CD4-positive, alpha-beta memory T cell (primary cell): ENCODE results near the gene CHST9. TPM values are rescaled to one million over a fixed set of nuclear protein-coding genes. Genes with fewer than 3 reads are reported as not detected.
"Not testable (repeated sequence)": the region's sequence is repeated elsewhere in the genome, so short reads cannot be mapped to it uniquely, and the experiment has no call there.

Experiments used
- CTCF ChIA-PET: fragments of 350-600 bp; sonication (Branson Sonifier 250); formaldehyde crosslinking; loops from one replicate; lab custom pipeline; 2021; ENCODE audit warnings: inconsistent platforms; ENCODE audit not compliant: partially characterized antibody; lab: Charles Lee
- POLR2A ChIA-PET: fragments of 350-600 bp; sonication (Branson Sonifier 250); formaldehyde crosslinking; loops from one replicate; lab custom pipeline; 2021; ENCODE audit not compliant: partially characterized antibody; lab: Charles Lee
- DNase-seq, 5 donors: peaks; one replicate each; pipeline versions ENCODE4 v3.0.0 to v3.0.0-alpha.2; 2020 to 2022; ENCODE audit warnings: mixed read lengths in 1 of 5
- H3K27ac ChIP-seq: one replicate; pipeline ENCODE4 v1.7.0; 2013; ENCODE audit warnings: low read depth, low read length
- H3K27me3 ChIP-seq: 2 replicates; pipeline ENCODE4 v1.7.0; 2013; ENCODE audit warnings: mild to moderate bottlenecking, low read length, moderate library complexity; ENCODE audit not compliant: insufficient read depth
- H3K36me3 ChIP-seq: 2 replicates; pipeline ENCODE4 v1.7.0; 2013; ENCODE audit warnings: mild to moderate bottlenecking, low read length, moderate library complexity; ENCODE audit not compliant: insufficient read depth
- H3K4me1 ChIP-seq: 2 replicates; pipeline ENCODE4 v1.7.0; 2013; ENCODE audit warnings: mild to moderate bottlenecking, low read length, moderate library complexity; ENCODE audit not compliant: insufficient read depth
- H3K4me3 ChIP-seq, 2 donors: one replicate each; pipeline ENCODE4 v1.7.0; 2013; ENCODE audit warnings: low read length in 2 of 2, mild to moderate bottlenecking in 1 of 2
- H3K9me3 ChIP-seq, 2 donors: one replicate each; pipeline ENCODE4 v1.7.0; 2013; ENCODE audit warnings: low read length in 2 of 2, control low read depth in 1 of 2; ENCODE audit not compliant: control insufficient read depth in 1 of 2
- H3K27ac Mint-ChIP-seq, 7 donors: one replicate each; pipeline ENCODE4 v1.8.0; 2020 to 2021; ENCODE audit warnings: mixed read lengths in 7 of 7, mild to moderate bottlenecking in 6 of 7, inconsistent platforms in 3 of 7, moderate library complexity in 3 of 7
- H3K27me3 Mint-ChIP-seq, 2 donors: one replicate each; pipeline ENCODE4 v1.8.0; 2020 to 2021; ENCODE audit warnings: mixed read lengths in 2 of 2
- H3K36me3 Mint-ChIP-seq, 2 donors: one replicate each; pipeline ENCODE4 v1.8.0; 2020 to 2021; ENCODE audit warnings: mixed read lengths in 2 of 2, inconsistent platforms in 1 of 2, mild to moderate bottlenecking in 1 of 2
- H3K4me1 Mint-ChIP-seq, 4 donors: one replicate each; pipeline ENCODE4 v1.8.0; 2020 to 2021; ENCODE audit warnings: mixed read lengths in 4 of 4, mild to moderate bottlenecking in 1 of 4
- H3K4me3 Mint-ChIP-seq, 8 donors: one replicate each; pipeline ENCODE4 v1.8.0; 2020 to 2021; ENCODE audit warnings: mixed read lengths in 8 of 8, mild to moderate bottlenecking in 7 of 8, moderate library complexity in 6 of 8, inconsistent platforms in 3 of 8
- H3K9me3 Mint-ChIP-seq, 8 donors: one replicate each; pipeline ENCODE4 v1.8.0; 2020 to 2021; ENCODE audit warnings: mixed read lengths in 8 of 8, mild to moderate bottlenecking in 5 of 8, inconsistent platforms in 3 of 8, moderate library complexity in 1 of 8
- intact Hi-C: fragments of 100-400 bp; cut with micrococcal nuclease; formaldehyde crosslinking; loops from one replicate; pipeline ENCODE4 v1.15.1; 2023
- polyA plus RNA-seq, 2 donors: library from polyadenylated mRNA; unstranded; fragments of 300-500 nt; fragmentation: Illumina TruSeq; gene quantifications; one replicate each; pipeline ENCODE4 v1.2.3, GENCODE V29; 2021
- total RNA-seq, 2 experiments: library from RNA; stranded (reverse); gene quantifications; one replicate each; pipeline ENCODE4 v1.2.3, GENCODE V29; 2021

Gene CHST9
- total and polyA plus RNA-seq, 4 experiments from 2014 or later, result not detected

DNA sequence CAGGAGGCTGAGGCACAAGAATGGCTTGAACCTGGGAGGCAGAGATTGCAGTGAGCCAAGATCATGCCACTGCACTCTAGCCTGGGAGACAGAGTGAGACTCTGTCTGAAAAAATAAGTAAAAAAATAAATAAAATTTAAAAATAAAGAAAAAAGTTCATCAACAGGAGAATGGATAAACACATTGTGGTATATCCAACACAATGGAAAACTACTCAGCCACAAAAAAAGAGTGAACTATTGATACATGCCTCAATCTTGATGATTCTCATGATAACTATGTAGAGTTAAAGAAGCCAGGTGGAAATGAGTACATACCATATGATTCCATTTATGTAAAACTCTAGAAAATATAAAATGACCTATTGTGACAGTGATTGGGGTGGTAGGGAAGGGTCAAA lies 195.3 kb downstream of the CHST9 start:
- intact Hi-C loops, result no loop called here
- DNase-seq, result no peak
- Mint-ChIP-seq H3K4me3 (no peak overlapping the region), H3K36me3 (no peaks in the 10 kb centered on the region), H3K4me1 (no peaks in the 10 kb centered on the region), H3K27ac (no peak overlapping the region), H3K27me3 (no peaks in the 10 kb centered on the region), H3K9me3 (peaks cover 0 to 19% (median 3%) of the 10 kb centered on the region in 8 donors)
- Histone ChIP-seq H3K36me3 (no peaks in the 10 kb centered on the region), H3K9me3 (no peaks in the 10 kb centered on the region), H3K27me3 (no peaks in the 10 kb centered on the region), H3K27ac (no peak overlapping the region), H3K4me1 (no peaks in the 10 kb centered on the region), H3K4me3 (no peak overlapping the region)
- POLR2A ChIA-PET, result no interaction called here
- CTCF ChIA-PET, result no interaction called here

DNA sequence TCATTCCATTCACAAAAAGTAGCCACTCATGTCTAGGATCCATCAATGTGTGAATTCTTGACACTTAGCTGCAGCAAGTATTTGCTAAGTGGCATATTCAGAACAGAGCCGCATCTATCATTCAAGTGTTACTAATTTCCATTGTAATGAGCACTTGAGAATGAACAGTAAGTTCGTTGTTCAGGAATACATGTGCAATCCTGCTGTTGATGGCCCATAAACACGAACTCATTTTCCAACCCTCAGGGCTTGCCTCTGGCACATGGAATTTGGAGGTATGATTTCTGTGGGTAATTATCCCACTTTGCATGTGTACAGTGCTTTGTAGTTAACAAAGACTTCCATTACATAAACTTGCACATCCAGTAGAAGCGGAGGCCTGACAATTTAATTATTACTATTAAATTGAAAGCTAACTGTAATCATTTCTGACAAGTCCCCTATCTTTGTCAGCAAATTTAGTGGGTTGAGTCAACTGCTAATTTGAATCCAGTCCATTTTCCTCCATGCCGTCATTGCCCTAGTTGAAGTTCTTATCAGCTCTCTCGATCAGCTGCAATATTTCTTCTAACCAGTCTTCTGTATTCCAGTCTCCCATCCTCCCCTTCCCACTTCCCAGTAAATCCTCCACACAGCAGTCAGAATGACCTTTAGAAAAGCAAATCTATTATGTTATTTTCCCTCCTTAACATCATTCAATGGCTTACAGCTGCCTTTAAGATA lies 203.6 kb downstream of the CHST9 start:
- no peak overlapping the region for H3K27ac ChIP-seq
- intact Hi-C loops, result no loop called here
- Mint-ChIP-seq H3K9me3 (peaks cover under 1 to 11% (median 4%) of the 10 kb centered on the region in 8 donors), H3K4me3 (no peak overlapping the region), H3K27me3 (no peaks in the 10 kb centered on the region), H3K4me1 (no peaks in the 10 kb centered on the region), H3K27ac (no peak overlapping the region), H3K36me3 (no peaks in the 10 kb centered on the region)
- H3K9me3 ChIP-seq, result no peaks in the 10 kb centered on the region
- DNase-seq, result no peak
- H3K27me3 ChIP-seq, result no peaks in the 10 kb centered on the region
- H3K4me3 ChIP-seq, result no peak overlapping the region
- CTCF ChIA-PET, result no interaction called here
- POLR2A ChIA-PET, result no interaction called here
- H3K36me3 ChIP-seq, result no peaks in the 10 kb centered on the region
- no peaks in the 10 kb centered on the region for H3K4me1 ChIP-seq

DNA sequence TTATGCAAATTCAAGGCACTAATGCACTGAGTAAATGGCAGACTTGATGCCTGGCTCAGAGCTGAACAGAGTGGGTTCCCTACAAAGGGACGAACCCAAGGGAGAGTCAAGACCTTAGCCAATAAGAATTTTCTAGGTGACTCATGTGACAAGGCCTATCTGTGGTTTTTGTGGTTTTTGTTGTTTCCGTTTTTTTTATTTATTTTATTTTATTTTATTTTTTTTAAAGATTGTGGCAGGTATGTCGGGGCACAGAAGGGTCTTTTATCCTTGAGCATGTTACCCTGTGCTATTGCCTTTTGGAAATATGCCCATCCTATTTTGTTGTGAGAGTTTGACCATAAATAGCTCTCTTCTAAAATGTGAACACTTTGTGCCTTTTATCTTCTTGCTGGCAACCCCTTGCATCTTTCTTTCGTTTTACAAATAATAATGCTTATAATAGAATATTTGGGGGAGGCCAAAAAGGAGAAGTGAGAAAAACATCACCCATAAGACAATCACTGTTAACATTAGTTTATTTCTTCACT lies 206.2 kb downstream of the CHST9 start:
- no peaks in the 10 kb centered on the region for H3K27me3 ChIP-seq
- H3K27ac Mint-ChIP-seq, result no peak overlapping the region
- no peaks in the 10 kb centered on the region for H3K36me3 Mint-ChIP-seq
- no peaks in the 10 kb centered on the region for H3K36me3 ChIP-seq
- no peaks in the 10 kb centered on the region for H3K4me1 ChIP-seq
- H3K4me3 ChIP-seq, result no peak overlapping the region
- H3K27me3 Mint-ChIP-seq, result no peaks in the 10 kb centered on the region
- no peak for DNase-seq
- H3K4me3 Mint-ChIP-seq, result no peak overlapping the region
- intact Hi-C loops, result no loop called here
- ChIA-PET POLR2A (no interaction called here), CTCF (interaction anchor here (1.3 kb wide), 1 partner anchor 16 kb away, joined by 4 read pairs; no protein-coding TSS in a partner anchor)
- H3K9me3 ChIP-seq, result no peaks in the 10 kb centered on the region
- H3K9me3 Mint-ChIP-seq, result peaks cover 0 to 4% (median 1%) of the 10 kb centered on the region in 8 donors
- no peak overlapping the region for H3K27ac ChIP-seq
- no peaks in the 10 kb centered on the region for H3K4me1 Mint-ChIP-seq

DNA sequence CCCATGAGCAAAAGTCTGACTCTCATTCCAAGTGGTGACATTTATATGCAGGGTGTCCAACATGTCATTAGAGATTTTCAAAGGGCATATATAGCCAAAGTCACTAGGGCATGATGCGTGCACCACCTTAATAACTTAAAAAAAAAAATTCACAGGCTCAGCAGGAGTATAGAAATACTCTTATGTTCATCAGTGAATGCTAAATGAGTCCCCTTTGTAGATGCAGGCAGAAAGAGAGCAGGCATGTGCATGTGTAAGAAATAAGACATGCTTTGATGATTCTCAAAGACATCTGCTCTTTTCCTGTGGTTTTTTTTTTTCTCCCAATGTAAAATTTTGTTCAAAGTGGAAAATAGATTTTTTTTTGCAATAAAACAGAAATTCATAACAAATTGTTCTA lies 207.3 kb downstream of the CHST9 start:
- CTCF ChIA-PET, result no interaction called here
- Histone ChIP-seq H3K9me3 (no peaks in the 10 kb centered on the region), H3K27ac (no peak overlapping the region), H3K27me3 (no peaks in the 10 kb centered on the region), H3K36me3 (no peaks in the 10 kb centered on the region), H3K4me3 (no peak overlapping the region), H3K4me1 (no peaks in the 10 kb centered on the region)
- intact Hi-C loops, result no loop called here
- Mint-ChIP-seq H3K4me3 (no peak overlapping the region), H3K36me3 (no peaks in the 10 kb centered on the region), H3K27me3 (no peaks in the 10 kb centered on the region), H3K4me1 (no peaks in the 10 kb centered on the region), H3K27ac (no peak overlapping the region), H3K9me3 (peaks cover 0 to 12% (median 5%) of the 10 kb centered on the region in 8 donors)
- no peak for DNase-seq
- POLR2A ChIA-PET, result no interaction called here

DNA sequence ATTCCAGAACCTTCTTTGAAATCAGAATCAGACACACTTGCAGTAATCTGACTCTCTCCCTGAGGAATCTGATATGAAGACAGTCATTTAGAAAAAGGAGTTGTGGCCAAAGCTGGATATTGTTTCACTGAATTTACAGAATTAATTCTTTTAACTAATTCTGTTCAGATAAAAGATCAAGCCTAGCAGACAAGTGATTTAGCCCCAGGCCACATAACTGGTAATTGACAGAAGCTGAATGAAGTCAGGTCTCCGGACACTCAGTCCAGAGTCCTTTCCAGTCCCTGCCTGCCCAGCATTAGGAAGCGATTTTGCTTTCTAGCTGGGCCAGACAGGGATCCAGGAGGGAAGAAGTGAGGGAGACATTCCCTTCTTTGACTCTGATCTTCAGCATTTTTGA lies 208.9 kb downstream of the CHST9 start:
- H3K9me3 ChIP-seq, result no peaks in the 10 kb centered on the region
- no peaks in the 10 kb centered on the region for H3K27me3 ChIP-seq
- Mint-ChIP-seq H3K27ac (no peak overlapping the region), H3K27me3 (no peaks in the 10 kb centered on the region), H3K9me3 (peaks cover 0 to 24% (median 7%) of the 10 kb centered on the region in 8 donors), H3K4me1 (no peaks in the 10 kb centered on the region), H3K36me3 (no peaks in the 10 kb centered on the region), H3K4me3 (no peak overlapping the region)
- H3K36me3 ChIP-seq, result no peaks in the 10 kb centered on the region
- intact Hi-C loops, result no loop called here
- ChIA-PET CTCF (no interaction called here), POLR2A (no interaction called here)
- H3K27ac ChIP-seq, result no peak overlapping the region
- no peak for DNase-seq
- no peaks in the 10 kb centered on the region for H3K4me1 ChIP-seq
- no peak overlapping the region for H3K4me3 ChIP-seq

DNA sequence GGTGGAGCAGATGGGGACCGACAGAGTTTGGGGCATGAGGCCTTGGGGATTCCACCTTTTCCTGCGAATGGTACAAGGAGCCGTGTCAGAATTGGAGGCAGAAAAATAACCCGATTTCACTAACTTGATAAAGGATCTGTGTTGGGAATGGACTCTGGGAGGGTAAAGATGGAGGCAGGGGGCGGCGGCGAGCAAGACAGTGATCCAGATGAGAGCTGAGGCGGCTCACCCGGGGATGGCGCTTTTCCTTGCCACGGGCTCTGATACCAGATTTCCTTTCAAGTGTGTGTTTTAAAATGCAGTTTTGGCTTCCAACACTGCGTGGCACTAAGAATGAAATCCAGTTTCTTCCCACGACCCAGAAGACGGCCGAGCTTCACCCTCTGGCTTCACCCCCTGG lies 212.6 kb downstream of the CHST9 start:
- H3K4me1 ChIP-seq, H3K27me3 Mint-ChIP-seq, H3K27ac Mint-ChIP-seq, H3K27me3 ChIP-seq, CTCF ChIA-PET, H3K36me3 Mint-ChIP-seq, POLR2A ChIA-PET, intact Hi-C loops, H3K36me3 ChIP-seq, H3K4me3 ChIP-seq, H3K27ac ChIP-seq, H3K4me3 Mint-ChIP-seq, H3K4me1 Mint-ChIP-seq, DNase-seq, H3K9me3 ChIP-seq: not testable (repeated sequence)
- peaks cover 0 to 21% (median 10%) of the 10 kb centered on the region in 8 donors for H3K9me3 Mint-ChIP-seq

DNA sequence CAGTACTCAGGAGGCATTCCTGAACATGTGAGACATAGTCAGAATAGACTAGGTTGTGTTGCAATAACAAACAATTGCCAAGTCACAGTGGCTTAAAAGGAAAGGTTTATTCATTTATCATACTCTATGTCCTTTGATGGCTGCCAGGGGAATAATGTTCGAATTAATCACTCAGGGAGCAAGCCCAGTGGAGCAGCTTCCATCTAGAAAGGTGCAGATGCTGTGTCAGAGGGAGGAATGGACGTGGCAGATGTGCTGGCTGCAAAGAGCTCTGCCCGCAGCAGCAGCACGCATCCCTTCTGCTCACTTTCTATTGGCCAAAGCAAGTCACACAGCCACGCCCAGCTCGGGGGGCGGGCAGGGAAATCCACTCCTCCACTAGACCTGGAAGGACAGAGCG lies 213.7 kb downstream of the CHST9 start:
- no peaks in the 10 kb centered on the region for H3K27me3 Mint-ChIP-seq
- Histone ChIP-seq H3K4me1 (no peaks in the 10 kb centered on the region), H3K27me3 (no peaks in the 10 kb centered on the region), H3K4me3 (no peak overlapping the region), H3K27ac (no peak overlapping the region), H3K9me3 (no peaks in the 10 kb centered on the region), H3K36me3 (no peaks in the 10 kb centered on the region)
- H3K4me1 Mint-ChIP-seq, result no peaks in the 10 kb centered on the region
- no peak for DNase-seq
- H3K36me3 Mint-ChIP-seq, result no peaks in the 10 kb centered on the region
- no peak overlapping the region for H3K27ac Mint-ChIP-seq
- intact Hi-C loops, result no loop called here
- peaks cover 0 to 21% (median 9%) of the 10 kb centered on the region in 8 donors for H3K9me3 Mint-ChIP-seq
- CTCF ChIA-PET, result no interaction called here
- POLR2A ChIA-PET, result no interaction called here
- H3K4me3 Mint-ChIP-seq, result no peak overlapping the region
